Smooth muscle cell (in vitro differentiated cells): ENCODE measurements around the gene TNPO1. TPM values are rescaled to one million over a fixed set of nuclear protein-coding genes. Genes with fewer than 3 reads are reported as not detected.

Source experiments
- DNase-seq: peaks from one replicate; lab custom pipeline; 2025; ENCODE audit not compliant: unreplicated experiment; lab: John Stamatoyannopoulos, UW
- H2AFZ ChIP-seq: fragments of 200-600 bp; sonication (generic); 2 replicates; pipeline ENCODE4 v1.6.0; 2016; ENCODE audit warnings: antibody characterized with exemption, low read depth, mild to moderate bottlenecking
- H3F3A ChIP-seq: fragments of 200-600 bp; sonication (generic); 2 replicates; pipeline ENCODE4 v1.6.0; 2017; ENCODE audit warnings: antibody characterized with exemption, low read depth
- H3K27ac ChIP-seq: fragments of 200-600 bp; sonication (generic); 2 replicates; pipeline ENCODE4 v1.5.1; 2016; ENCODE audit warnings: low read depth, mild to moderate bottlenecking
- H3K27me3 ChIP-seq: fragments of 200-600 bp; sonication (generic); 2 replicates; pipeline ENCODE4 v1.6.1; 2016; ENCODE audit warnings: low read depth, mild to moderate bottlenecking
- H3K36me3 ChIP-seq: fragments of 200-600 bp; sonication (generic); 2 replicates; pipeline ENCODE4 v1.5.1; 2016; ENCODE audit warnings: low read depth
- H3K4me1 ChIP-seq: fragments of 200-600 bp; sonication (generic); 2 replicates; pipeline ENCODE4 v1.5.1; 2016; ENCODE audit warnings: low read depth
- H3K4me2 ChIP-seq: fragments of 200-600 bp; sonication (generic); 2 replicates; pipeline ENCODE4 v1.6.0; 2016; ENCODE audit warnings: mild to moderate bottlenecking
- H3K4me3 ChIP-seq: fragments of 200-600 bp; sonication (generic); 2 replicates; pipeline ENCODE4 v1.5.1; 2016; ENCODE audit warnings: mild to moderate bottlenecking
- H3K79me2 ChIP-seq: fragments of 200-600 bp; sonication (generic); 2 replicates; pipeline ENCODE4 v1.6.0; 2016; ENCODE audit warnings: low read depth, mild to moderate bottlenecking
- H3K9ac ChIP-seq: fragments of 200-600 bp; sonication (generic); 2 replicates; pipeline ENCODE4 v1.6.0; 2016; ENCODE audit warnings: low read depth
- H3K9me3 ChIP-seq: fragments of 200-600 bp; sonication (generic); replicated peaks from 2 replicates; pipeline ENCODE4 v1.5.1; 2016; ENCODE audit warnings: low read depth
- H4K20me1 ChIP-seq: fragments of 200-600 bp; sonication (generic); 2 replicates; pipeline ENCODE4 v1.6.0; 2016; ENCODE audit warnings: low read depth
- WGBS: methylation state at CpG from one replicate; pipeline ENCODE4 v1.1.7; 2016; ENCODE audit warnings: low lambda C conversion rate; 5-methylcytosine and 5-hydroxymethylcytosine counted together
- polyA plus RNA-seq: library from polyadenylated mRNA; unstranded; fragments of >200 nt; fragmentation: Nextera tagmentation; extraction: Ambion mirVana; gene quantifications from 2 replicates; pipeline ENCODE4 v1.2.1, GENCODE V29; 2016
- total RNA-seq: library from RNA; depleted of rRNA; stranded (reverse); fragments of >200 nt; gene quantifications from 2 replicates; pipeline ENCODE4 v1.2.3, GENCODE V29; 2014
- TF ChIP-seq, protein P1 (sequence below): fragments of 200-600 bp; sonication (generic); IDR thresholded peaks from 2 replicates; pipeline ENCODE4 v1.5.1; 2017; ENCODE audit warnings: borderline replicate concordance, mild to moderate bottlenecking, antibody characterized with exemption; ENCODE audit not compliant: insufficient read depth, poor library complexity, severe bottlenecking

TNPO1 gene
- total and polyA plus RNA-seq, 2 experiments from 2014 or later: 62.7 to 182 TPM

DNA sequence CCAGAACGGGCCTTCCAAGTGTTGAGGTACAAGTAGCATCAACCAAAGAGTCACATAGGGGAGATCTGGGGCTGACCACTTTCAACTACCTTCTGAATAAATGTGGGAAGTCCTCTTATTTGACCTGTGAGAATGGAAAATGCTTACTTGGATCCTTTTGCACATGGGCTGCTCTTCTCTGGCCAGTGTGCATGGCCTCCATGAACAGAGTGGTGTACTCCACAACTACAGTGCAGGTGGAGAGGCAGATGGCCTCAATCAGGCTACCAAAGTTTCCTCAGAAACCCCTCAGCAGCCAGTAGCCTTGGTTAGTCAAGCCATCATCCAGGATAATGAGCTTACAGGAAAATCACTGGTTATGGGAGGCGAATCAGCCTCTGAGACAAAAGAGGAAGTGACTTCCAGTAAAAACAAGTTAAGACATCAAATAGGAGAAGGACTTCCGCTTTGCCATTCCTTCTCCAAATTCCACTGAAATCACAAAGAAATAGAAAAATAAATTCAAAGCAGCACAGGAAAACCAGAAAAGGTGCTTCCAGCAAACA, 121.1 kb downstream of the TNPO1 start:
- H3K4me1 ChIP-seq: no peaks in the 10 kb centered on the region
- H3K36me3 ChIP-seq: no peaks in the 10 kb centered on the region
- no peak overlapping the region for H3K4me3 ChIP-seq
- no peaks in the 10 kb centered on the region for H4K20me1 ChIP-seq
- WGBS: 84% methylated on average over 3 of the region's 3 CpGs
- H3F3A ChIP-seq: no peaks in the 10 kb centered on the region
- no peak overlapping the region for H3K9ac ChIP-seq
- H3K27me3 ChIP-seq: no peaks in the 10 kb centered on the region
- no peaks in the 10 kb centered on the region for H3K9me3 ChIP-seq
- H3K27ac ChIP-seq: no peak overlapping the region
- no peaks in the 10 kb centered on the region for H3K79me2 ChIP-seq
- no peak for DNase-seq
- H2AFZ ChIP-seq: no peak overlapping the region
- no peak overlapping the region for H3K4me2 ChIP-seq
- TF ChIP-seq, protein P1, sequence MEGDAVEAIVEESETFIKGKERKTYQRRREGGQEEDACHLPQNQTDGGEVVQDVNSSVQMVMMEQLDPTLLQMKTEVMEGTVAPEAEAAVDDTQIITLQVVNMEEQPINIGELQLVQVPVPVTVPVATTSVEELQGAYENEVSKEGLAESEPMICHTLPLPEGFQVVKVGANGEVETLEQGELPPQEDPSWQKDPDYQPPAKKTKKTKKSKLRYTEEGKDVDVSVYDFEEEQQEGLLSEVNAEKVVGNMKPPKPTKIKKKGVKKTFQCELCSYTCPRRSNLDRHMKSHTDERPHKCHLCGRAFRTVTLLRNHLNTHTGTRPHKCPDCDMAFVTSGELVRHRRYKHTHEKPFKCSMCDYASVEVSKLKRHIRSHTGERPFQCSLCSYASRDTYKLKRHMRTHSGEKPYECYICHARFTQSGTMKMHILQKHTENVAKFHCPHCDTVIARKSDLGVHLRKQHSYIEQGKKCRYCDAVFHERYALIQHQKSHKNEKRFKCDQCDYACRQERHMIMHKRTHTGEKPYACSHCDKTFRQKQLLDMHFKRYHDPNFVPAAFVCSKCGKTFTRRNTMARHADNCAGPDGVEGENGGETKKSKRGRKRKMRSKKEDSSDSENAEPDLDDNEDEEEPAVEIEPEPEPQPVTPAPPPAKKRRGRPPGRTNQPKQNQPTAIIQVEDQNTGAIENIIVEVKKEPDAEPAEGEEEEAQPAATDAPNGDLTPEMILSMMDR: no peak

DNA sequence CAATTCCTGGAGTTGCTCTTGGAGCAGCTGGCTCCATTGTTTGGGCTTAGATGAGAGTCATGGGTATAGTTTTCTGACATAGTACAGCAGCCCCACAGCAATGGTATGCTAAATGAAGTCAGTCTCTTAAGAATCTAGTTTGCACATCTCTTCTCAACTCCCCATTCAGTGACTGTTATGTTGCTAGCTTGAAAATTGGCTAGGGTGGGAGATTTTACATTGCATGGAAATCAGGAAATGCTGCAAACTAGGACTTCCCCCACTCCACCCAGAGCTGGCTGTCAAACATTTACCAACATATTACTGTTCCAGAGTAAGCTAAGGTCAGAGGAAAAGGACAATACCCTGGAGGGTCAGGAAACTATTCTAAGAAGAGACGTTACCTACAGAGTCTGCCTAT, 121.7 kb downstream of the TNPO1 start:
- DNase-seq: no peak
- TF ChIP-seq, protein P1: no peak

DNA sequence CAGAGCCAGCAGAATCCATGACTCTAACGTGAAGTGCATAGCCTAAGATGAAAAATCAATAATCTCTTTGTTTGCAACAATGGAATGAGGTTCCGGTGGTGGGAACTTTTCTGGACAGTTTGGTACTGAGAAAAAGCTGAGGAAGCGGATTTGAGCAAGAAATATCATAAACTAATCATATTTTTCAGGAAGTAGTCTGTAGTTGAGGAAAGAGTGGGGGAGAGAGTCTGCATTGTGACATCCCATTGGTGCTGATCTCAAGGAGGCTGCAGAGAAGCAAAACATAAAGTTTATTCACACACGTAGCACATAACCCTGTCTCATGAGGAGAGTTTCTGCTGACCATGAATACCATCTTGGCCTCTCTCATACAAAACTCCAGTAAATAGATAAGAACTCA, 123.6 kb downstream of the TNPO1 start:
- Histone ChIP-seq H3K36me3 (no peaks in the 10 kb centered on the region), H4K20me1 (no peaks in the 10 kb centered on the region), H3K79me2 (no peaks in the 10 kb centered on the region), H2AFZ (no peak overlapping the region), H3K9ac (no peak overlapping the region), H3K9me3 (no peaks in the 10 kb centered on the region), H3F3A (no peaks in the 10 kb centered on the region), H3K27ac (no peak overlapping the region), H3K27me3 (no peaks in the 10 kb centered on the region), H3K4me3 (no peak overlapping the region), H3K4me1 (no peaks in the 10 kb centered on the region), H3K4me2 (no peak overlapping the region)
- DNase-seq: no peak
- 62% methylated on average over 4 of the region's 4 CpGs for WGBS
- TF ChIP-seq, protein P1: no peak

More for the DNA sequence above, 121.7 kb downstream of the TNPO1 start:
- no peaks in the 10 kb centered on the region for H4K20me1 ChIP-seq
- no peaks in the 10 kb centered on the region for H3K79me2 ChIP-seq
- H3K27ac ChIP-seq: no peak overlapping the region
- H3K9me3 ChIP-seq: no peaks in the 10 kb centered on the region
- 84% methylated on average over 1 of the region's 1 CpG for WGBS
- no peaks in the 10 kb centered on the region for H3F3A ChIP-seq
- no peak overlapping the region for H3K4me3 ChIP-seq
- H3K27me3 ChIP-seq: no peaks in the 10 kb centered on the region
- H3K4me2 ChIP-seq: no peak overlapping the region
- no peak overlapping the region for H2AFZ ChIP-seq
- no peaks in the 10 kb centered on the region for H3K4me1 ChIP-seq
- H3K36me3 ChIP-seq: no peaks in the 10 kb centered on the region
- H3K9ac ChIP-seq: no peak overlapping the region

DNA sequence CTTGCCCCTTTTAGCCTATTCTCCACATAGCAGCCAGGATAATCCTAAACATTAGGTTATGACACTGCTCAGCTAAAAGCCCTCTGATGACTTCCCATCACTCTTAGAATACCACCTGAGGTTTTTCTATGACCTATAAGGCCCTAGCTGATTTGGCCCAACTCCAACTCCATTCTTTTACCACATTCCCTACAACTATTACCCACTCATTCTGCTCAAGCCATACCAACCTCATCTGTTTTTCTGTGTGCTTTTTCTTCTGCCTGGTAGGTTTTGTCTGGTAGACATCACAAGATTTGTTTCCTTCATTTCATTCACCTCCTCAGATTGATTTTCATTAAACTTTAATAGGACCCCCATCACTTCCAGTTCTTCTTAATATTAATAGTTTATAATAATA, 126.8 kb downstream of the TNPO1 start:
- DNase-seq: no peak
- no peaks in the 10 kb centered on the region for H3F3A ChIP-seq
- H3K4me2 ChIP-seq: no peak overlapping the region
- H3K9ac ChIP-seq: no peak overlapping the region
- H3K27me3 ChIP-seq: no peaks in the 10 kb centered on the region
- no peaks in the 10 kb centered on the region for H3K79me2 ChIP-seq
- no peak overlapping the region for H3K4me3 ChIP-seq
- TF ChIP-seq, protein P1: no peak
- H3K27ac ChIP-seq: no peak overlapping the region
- H2AFZ ChIP-seq: no peak overlapping the region
- no peaks in the 10 kb centered on the region for H4K20me1 ChIP-seq
- H3K4me1 ChIP-seq: no peaks in the 10 kb centered on the region
- no peaks in the 10 kb centered on the region for H3K9me3 ChIP-seq
- H3K36me3 ChIP-seq: no peaks in the 10 kb centered on the region
